IMR-90 (cell line): ENCODE data around the gene SPSB4. TPM values are rescaled to one million over a fixed set of nuclear protein-coding genes. Genes with fewer than 3 reads are reported as not detected.

Experiments
- ATAC-seq: fragments of 200-7000 bp; cut with Tn5 transposase; 2 replicates; pipeline ENCODE4 v1.9.1; 2020; ENCODE audit warnings: low read depth, mild to moderate bottlenecking, moderate library complexity
- BruUV-seq: library from RNA; stranded (reverse); fragments of 400-500 nt; replicated peaks from 2 replicates; lab custom pipeline; 2021; lab: Mats Ljungman, UMichigan
- CTCF ChIA-PET: fragments of 300-600 bp; formaldehyde crosslinking; extraction: SDS; loops from one replicate; lab custom pipeline; 2021; ENCODE audit warnings: antibody characterized with exemption; lab: Yijun Ruan, JAX
- POLR2A ChIA-PET: fragments of 300-600 bp; sonication (Branson Sonifier 250); formaldehyde crosslinking; loops from one replicate; lab custom pipeline; 2022; ENCODE audit warnings: antibody characterized with exemption; ENCODE audit not compliant: unreplicated experiment; lab: Charles Lee
- DNase-seq: peaks from one replicate; pipeline ENCODE4 v3.0.0; 2013
- H2AFZ ChIP-seq: replicated peaks from 2 replicates; pipeline ENCODE3; 2013; ENCODE audit warnings: low read length, mild to moderate bottlenecking; ENCODE audit not compliant: poor library complexity
- H2AK5ac ChIP-seq: 2 replicates; pipeline ENCODE4 v1.6.1; 2013; ENCODE audit warnings: low read depth, low read length, inconsistent platforms
- H2AK9ac ChIP-seq: replicated peaks from 2 replicates; pipeline ENCODE3; 2013; ENCODE audit warnings: mild to moderate bottlenecking, low read depth, low read length, moderate library complexity; ENCODE audit not compliant: poor library complexity
- H2BK120ac ChIP-seq: 2 replicates; pipeline ENCODE4 v1.6.1; 2013; ENCODE audit warnings: low read depth, low read length, inconsistent platforms
- H2BK15ac ChIP-seq: 3 replicates; pipeline ENCODE4 v1.6.1; 2013; ENCODE audit warnings: low read depth, low read length, inconsistent platforms
- H2BK20ac ChIP-seq: 2 replicates; pipeline ENCODE4 v1.6.1; 2013; ENCODE audit warnings: low read depth, mild to moderate bottlenecking, inconsistent platforms, low read length, moderate library complexity
- H2BK5ac ChIP-seq: 2 replicates; pipeline ENCODE4 v1.6.1; 2013; ENCODE audit warnings: mild to moderate bottlenecking, low read depth, low read length, inconsistent platforms; ENCODE audit not compliant: poor library complexity, severe bottlenecking
- H3K14ac ChIP-seq: replicated peaks from 2 replicates; pipeline ENCODE4 v1.6.1; 2013; ENCODE audit warnings: low read depth, low read length, inconsistent platforms
- H3K18ac ChIP-seq: 2 replicates; pipeline ENCODE4 v1.6.1; 2013; ENCODE audit warnings: low read depth, low read length, control low read depth
- H3K23ac ChIP-seq: 2 replicates; pipeline ENCODE4 v1.6.1; 2013; ENCODE audit warnings: low read depth, low read length, inconsistent platforms
- H3K27ac ChIP-seq: 2 replicates; pipeline ENCODE4 v1.5.1; 2013; ENCODE audit warnings: mild to moderate bottlenecking, control low read depth, low read length; ENCODE audit not compliant: insufficient read depth
- H3K27me3 ChIP-seq: 2 replicates; pipeline ENCODE4 v1.6.1; 2013; ENCODE audit warnings: low read length; ENCODE audit not compliant: control insufficient read depth, insufficient read depth
- H3K36me3 ChIP-seq: 2 replicates; pipeline ENCODE4 v1.6.1; 2013; ENCODE audit warnings: low read length, mixed read lengths; ENCODE audit not compliant: control insufficient read depth, insufficient read depth
- H3K4ac ChIP-seq: 2 replicates; pipeline ENCODE4 v1.6.1; 2013; ENCODE audit warnings: low read depth, low read length, inconsistent platforms
- H3K4me1 ChIP-seq: 2 replicates; pipeline ENCODE4 v1.6.1; 2013; ENCODE audit warnings: low read length, mixed read lengths; ENCODE audit not compliant: control insufficient read depth, insufficient read depth
- H3K4me2 ChIP-seq: 2 replicates; pipeline ENCODE4 v1.6.1; 2013; ENCODE audit warnings: low read depth, mild to moderate bottlenecking, control low read depth, low read length, moderate library complexity
- H3K4me3 ChIP-seq: 2 replicates; pipeline ENCODE4 v1.5.1; 2013; ENCODE audit warnings: low read depth, mild to moderate bottlenecking, control low read depth, low read length, moderate library complexity; ENCODE audit not compliant: insufficient read depth
- H3K56ac ChIP-seq: 2 replicates; pipeline ENCODE4 v1.6.1; 2013; ENCODE audit warnings: low read length, inconsistent platforms; ENCODE audit not compliant: insufficient read depth; ENCODE audit errors: extremely low read depth
- H3K79me1 ChIP-seq, 2 experiments: 2 replicates each; pipeline ENCODE4 v1.6.1; 2013; ENCODE audit warnings: low read length in 2 of 2, inconsistent platforms in 1 of 2, low read depth in 1 of 2
- H3K9ac ChIP-seq: 2 replicates; pipeline ENCODE4 v1.6.1; 2013; ENCODE audit warnings: low read depth, low read length, control low read depth
- H3K9me1 ChIP-seq: 2 replicates; pipeline ENCODE4 v1.6.1; 2013; ENCODE audit warnings: low read length, inconsistent platforms; ENCODE audit not compliant: insufficient read depth
- H3K9me3 ChIP-seq: 2 replicates; pipeline ENCODE4 v1.6.1; 2013; ENCODE audit warnings: low read length; ENCODE audit not compliant: control insufficient read depth, insufficient read depth
- H4K20me1 ChIP-seq: 2 replicates; pipeline ENCODE4 v1.6.1; 2013; ENCODE audit warnings: low read length, inconsistent platforms; ENCODE audit not compliant: insufficient read depth
- H4K5ac ChIP-seq: 2 replicates; pipeline ENCODE4 v1.6.1; 2013; ENCODE audit warnings: mild to moderate bottlenecking, low read depth, low read length, control low read depth
- H4K8ac ChIP-seq, 2 experiments: 2 replicates each; pipeline ENCODE4 v1.6.1; 2013; ENCODE audit warnings: low read depth in 2 of 2, low read length in 2 of 2, control low read depth in 1 of 2, inconsistent platforms in 1 of 2
- H4K91ac ChIP-seq: 2 replicates; pipeline ENCODE4 v1.6.1; 2013; ENCODE audit warnings: low read depth, low read length, inconsistent platforms; ENCODE audit not compliant: insufficient read depth
- BHLHE40 ChIP-seq: fragments of 150-350 bp; IDR thresholded peaks from 2 replicates; pipeline ENCODE4 v1.6.1; 2016; ENCODE audit warnings: mild to moderate bottlenecking, low read depth, low read length
- CEBPB ChIP-seq: IDR thresholded peaks from 2 replicates; pipeline ENCODE4 v1.6.1; 2012; ENCODE audit warnings: low read depth, low read length, improper control_type of control experiment
- CHD1 ChIP-seq: IDR thresholded peaks from 2 replicates; pipeline ENCODE4 v1.6.1; 2012; ENCODE audit warnings: low read depth, low read length, improper control_type of control experiment
- CTCF ChIP-seq: conservative IDR thresholded peaks from 2 replicates; pipeline ENCODE4 v1.5.1; 2012; ENCODE audit warnings: mild to moderate bottlenecking, low read depth, low read length, improper control_type of control experiment
- FOS ChIP-seq: fragments of 150-350 bp; IDR thresholded peaks from 2 replicates; pipeline ENCODE4 v1.6.1; 2016; ENCODE audit warnings: low read depth, low read length
- MAFK ChIP-seq: IDR thresholded peaks from 2 replicates; pipeline ENCODE4 v1.6.1; 2012; ENCODE audit warnings: low read depth, low read length, improper control_type of control experiment
- MAZ ChIP-seq: IDR thresholded peaks from 2 replicates; pipeline ENCODE4 v1.6.1; 2012; ENCODE audit warnings: low read depth, mild to moderate bottlenecking, low read length, improper control_type of control experiment, moderate library complexity, borderline replicate concordance
- MXI1 ChIP-seq: IDR thresholded peaks from 2 replicates; pipeline ENCODE4 v1.6.1; 2012; ENCODE audit warnings: low read depth, mild to moderate bottlenecking, low read length, moderate library complexity, borderline replicate concordance
- NFE2L2 ChIP-seq: fragments of 150-350 bp; IDR thresholded peaks from 2 replicates; pipeline ENCODE4 v1.6.1; 2016; ENCODE audit warnings: low read depth, mild to moderate bottlenecking, low read length
- POLR2A ChIP-seq: IDR thresholded peaks from 2 replicates; pipeline ENCODE4 v1.6.1; 2012; ENCODE audit warnings: mild to moderate bottlenecking, low read depth, low read length
- RAD21 ChIP-seq: IDR thresholded peaks from 2 replicates; pipeline ENCODE4 v1.6.1; 2012; ENCODE audit warnings: low read length, improper control_type of control experiment
- RCOR1 ChIP-seq: IDR thresholded peaks from 2 replicates; pipeline ENCODE4 v1.6.1; 2012; ENCODE audit warnings: mild to moderate bottlenecking, low read length, improper control_type of control experiment; ENCODE audit not compliant: insufficient replicate concordance
- RFX5 ChIP-seq: IDR thresholded peaks from 2 replicates; pipeline ENCODE4 v1.8.0; 2012; ENCODE audit warnings: low read depth, mild to moderate bottlenecking, low read length, moderate library complexity
- SMC3 ChIP-seq: fragments of 150-350 bp; IDR thresholded peaks from 2 replicates; pipeline ENCODE4 v1.6.1; 2016; ENCODE audit warnings: low read depth, mild to moderate bottlenecking, antibody characterized with exemption, low read length, moderate library complexity
- WGBS, 2 experiments: methylation state at CpG; one replicate each; pipeline versions ENCODE4 v1.1.5 to v1.1.7; 2013; ENCODE audit warnings: missing lambda C conversion rate in 2 of 2; ENCODE audit not compliant: insufficient read length in 1 of 2; ENCODE audit errors: extremely low coverage in 2 of 2; 5-methylcytosine and 5-hydroxymethylcytosine counted together
- dilution Hi-C: fragments of 300-500 bp; cut with HindIII; formaldehyde crosslinking; loops from one replicate; pipeline ENCODE4 v1.14.3; 2018; ENCODE audit warnings: low sequenced_read_pairs; ENCODE audit not compliant: unreplicated experiment
- in situ Hi-C: fragments of 300-500 bp; cut with MboI; formaldehyde crosslinking; loops from 3 replicates; pipeline ENCODE4 v1.14.3; 2019; ENCODE audit warnings: low sequenced_read_pairs, inconsistent platforms, mixed read lengths
- intact Hi-C: fragments of 100-400 bp; cut with micrococcal nuclease; formaldehyde crosslinking; loops from 2 replicates; pipeline ENCODE4 v1.10.0; 2022
- polyA plus RNA-seq, 3 experiments: library from polyadenylated mRNA; depleted of rRNA; stranded (reverse); fragments of >200 nt; gene quantifications; 2 replicates each; pipeline ENCODE4 v1.2.3, GENCODE V29; 2012; ENCODE audit warnings: low replicate concordance in 1 of 3
- total RNA-seq: library from RNA; depleted of rRNA; stranded (reverse); fragments of >200 nt; gene quantifications from 2 replicates; pipeline ENCODE4 v1.2.3, GENCODE V29; 2012
- TF ChIP-seq, protein P1 (sequence below): fragments of 150-350 bp; IDR thresholded peaks from 2 replicates; pipeline ENCODE4 v1.6.1; 2017; ENCODE audit warnings: mild to moderate bottlenecking, antibody characterized with exemption, low read length, low read depth

SPSB4 gene
- total and polyA plus RNA-seq, 2 of the 4 experiments (the other 2 are of a cell fraction), result not detected

- TF ChIP-seq CEBPB, result no peak
Measured at GRCh38 chr3:141057946-141058800, 7.0 kb downstream of the SPSB4 start (continued).

DNA sequence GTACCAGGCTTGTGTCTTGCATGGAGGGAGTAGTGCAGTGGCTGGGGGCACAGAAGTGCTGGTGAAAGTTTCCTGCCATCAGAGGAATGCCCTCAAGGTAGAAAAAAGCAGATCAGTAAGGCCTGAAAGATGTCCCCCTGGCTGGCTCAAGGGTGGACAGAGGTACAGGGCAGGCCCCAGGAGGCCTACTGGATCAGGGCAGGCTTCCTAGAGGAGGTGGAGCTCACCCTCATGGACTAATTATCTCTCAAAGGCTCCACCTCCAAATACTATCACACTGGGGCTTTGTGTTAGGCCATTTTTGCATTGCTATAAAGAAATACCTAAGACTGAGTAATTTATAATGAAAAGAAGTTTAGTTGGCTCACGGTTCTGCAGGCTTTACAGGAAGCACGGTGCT is 7.8 kb downstream of the SPSB4 start:
- dilution Hi-C loops, result no loop called here
- Histone ChIP-seq H2BK5ac (no peak overlapping the region), H3K9ac (no peak overlapping the region), H4K20me1 (no peaks in the 10 kb centered on the region), H3K14ac (no peak overlapping the region), H3K4me3 (no peak overlapping the region), H4K8ac (no peak overlapping the region), H2AK9ac (peak overlapping the region; percentile 11), H3K4me1 (no peaks in the 10 kb centered on the region), H2BK15ac (no peak overlapping the region), H3K4me2 (no peak overlapping the region), H2BK20ac (no peak overlapping the region), H3K27me3 (peaks cover 26% of the 10 kb centered on the region), H3K9me3 (no peaks in the 10 kb centered on the region), H2BK120ac (no peak overlapping the region), H4K5ac (no peak overlapping the region), H3K4ac (no peak overlapping the region), H4K91ac (no peak overlapping the region), H3K27ac (no peak overlapping the region), H3K18ac (no peak overlapping the region), H3K56ac (no peak overlapping the region), H3K9me1 (no peaks in the 10 kb centered on the region), H3K79me1 (no peaks in the 10 kb centered on the region), H3K23ac (no peak overlapping the region), H2AK5ac (no peak overlapping the region), H3K36me3 (no peaks in the 10 kb centered on the region), H2AFZ (no peak overlapping the region)
- ChIA-PET POLR2A (no interaction called here), CTCF (no interaction called here)
- no CpG with 5 or more reads among the region's 2 CpGs for WGBS, 2 experiments
- DNase-seq (no peak), ATAC-seq (no peak)
- intact Hi-C loops, result no loop called here
- BruUV-seq, result no TSS peak
- in situ Hi-C loops, result no loop called here
- TF ChIP-seq MAFK (no peak), RAD21 (no peak), POLR2A (no peak), FOS (no peak), BHLHE40 (no peak), MXI1 (no peak), CHD1 (no peak), SMC3 (no peak), RFX5 (no peak), RCOR1 (no peak), NFE2L2 (no peak), MAZ (no peak), CTCF (no peak), CEBPB (no peak)
- TF ChIP-seq, protein P1, sequence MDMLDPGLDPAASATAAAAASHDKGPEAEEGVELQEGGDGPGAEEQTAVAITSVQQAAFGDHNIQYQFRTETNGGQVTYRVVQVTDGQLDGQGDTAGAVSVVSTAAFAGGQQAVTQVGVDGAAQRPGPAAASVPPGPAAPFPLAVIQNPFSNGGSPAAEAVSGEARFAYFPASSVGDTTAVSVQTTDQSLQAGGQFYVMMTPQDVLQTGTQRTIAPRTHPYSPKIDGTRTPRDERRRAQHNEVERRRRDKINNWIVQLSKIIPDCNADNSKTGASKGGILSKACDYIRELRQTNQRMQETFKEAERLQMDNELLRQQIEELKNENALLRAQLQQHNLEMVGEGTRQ, result no peak
